Measurements from ENCODE around the gene SIGLEC7.

The SIGLEC7 gene

DNA sequence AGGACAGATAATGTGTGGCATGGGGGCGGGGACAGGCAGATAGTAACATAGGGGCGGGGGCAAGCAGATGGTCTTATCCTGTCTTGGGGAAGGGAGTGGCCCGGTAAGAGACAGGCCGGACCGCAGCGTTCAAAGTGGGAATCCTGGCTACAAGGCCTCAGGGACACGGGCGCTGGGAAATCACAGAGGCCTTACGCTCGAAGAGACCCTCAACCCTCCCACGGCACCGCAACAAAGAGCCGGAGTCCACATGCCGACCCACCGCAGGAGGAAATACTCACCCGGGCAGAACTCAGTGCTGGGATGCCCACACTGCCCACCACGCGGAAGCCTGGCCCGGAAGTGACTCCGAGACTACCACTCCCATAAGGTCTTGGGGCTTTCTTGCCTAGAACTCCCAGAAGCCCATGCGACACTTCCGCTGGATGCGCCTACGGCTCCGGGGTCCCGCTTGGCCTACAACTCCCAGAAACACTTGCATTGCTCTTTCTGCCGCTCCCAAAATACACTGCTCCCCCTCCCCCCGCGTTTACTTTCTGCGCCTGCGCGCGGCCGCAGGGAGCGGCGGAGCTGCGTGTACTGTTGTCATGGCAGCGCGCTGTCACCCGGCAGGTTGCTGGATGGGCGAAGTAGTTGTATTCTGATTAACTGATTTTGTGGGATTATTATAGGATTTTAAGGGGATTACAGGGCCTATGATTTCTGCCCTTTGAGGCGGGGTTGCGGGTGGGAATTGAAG lies 33.9 kb upstream of the SIGLEC7 start, which contains the start of gene CTU1:
Gene CTU1 (minus strand): TSS at position 344 of the 739 bp plus-strand sequence. CDS start 3,840 bp downstream, outside the sequence.
- Histone ChIP-seq H3K27ac (peak within 1 kb of the TSS; percentile 58 to 94 (median 88)), H3K4me2 (peak within 1 kb of the TSS; percentile 89 to 100 (median 96)), H3K27me3 (peaks cover 0 to 3% (median 0%) of the 10 kb centered on the region in 11 experiments; a peak in 3 of 22 replicates), H3K9ac (peak within 1 kb of the TSS; percentile 81 to 94 (median 89)), H4K20me1 (peaks cover 0 to 28% (median 10%) of the 10 kb centered on the region in 11 experiments; a peak in 10 of 22 replicates), H3K4me1 (peaks cover 17 to 88% (median 41%) of the 10 kb centered on the region in 10 experiments), H3K4me3 (peak within 1 kb of the TSS; percentile 67 to 85 (median 78)), H3K36me3 (peaks cover 20 to 31% (median 24%) of the 10 kb centered on the region in 11 experiments), H3K9me3 (replicated peaks in 1 of 11) (no peaks in the 10 kb centered on the region)
- no peak for TF ChIP-seq Cebpa-rat (IDR thresholded peaks at IDR 0.05)

- H3K27ac ChIP-seq, result peak overlapping the region in 10 of 11 experiments; percentile 21 to 91 (median 54); a peak in 14 of 22 replicates
- H3K9ac ChIP-seq, result peak overlapping the region; percentile 53 to 94 (median 86); a peak in 20 of 22 replicates
- peaks cover 15 to 25% (median 18%) of the 10 kb centered on the region in 11 experiments for H3K36me3 ChIP-seq
- peaks cover 0 to 25% (median 8%) of the 10 kb centered on the region in 11 experiments; a peak in 10 of 22 replicates for H4K20me1 ChIP-seq
- H3K4me1 ChIP-seq, result peaks cover 17 to 90% (median 46%) of the 10 kb centered on the region in 10 experiments
- H3K9me3 ChIP-seq (replicated peaks in 1 of 11), result no peaks in the 10 kb centered on the region
- H3K27me3 ChIP-seq, result peaks cover 0 to 3% (median 0%) of the 10 kb centered on the region in 11 experiments; a peak in 3 of 22 replicates
- TF ChIP-seq Cebpa-rat (IDR thresholded peaks at IDR 0.05), result no peak
- H3K4me3 ChIP-seq, result peak overlapping the region; percentile 67 to 85 (median 78)
- peak overlapping the region; percentile 75 to 99 (median 90) for H3K4me2 ChIP-seq
Observed at GRCh38 chr19:51108805-51109146, 33.3 kb upstream of the SIGLEC7 start.

DNA sequence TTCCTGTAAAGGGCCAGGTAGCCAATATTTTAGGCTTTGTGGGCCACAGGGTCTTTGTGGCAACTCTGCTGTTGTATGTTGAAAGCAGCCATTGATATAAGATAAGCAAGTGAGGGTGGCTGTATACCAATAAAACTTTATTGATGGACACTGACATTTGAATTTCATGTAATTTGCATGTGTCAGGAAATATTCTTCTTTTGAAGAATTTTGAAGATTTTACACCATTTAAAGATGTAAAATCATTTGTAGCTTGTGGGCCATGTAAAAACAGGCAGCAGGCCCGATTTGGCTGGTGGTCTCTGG lies 31.5 kb upstream of the SIGLEC7 start:
- Histone ChIP-seq H3K9me3 (replicated peaks in 1 of 11) (no peaks in the 10 kb centered on the region), H3K27me3 (peaks cover 0 to 3% (median 0%) of the 10 kb centered on the region in 11 experiments; a peak in 3 of 22 replicates), H3K9ac (no peak overlapping the region), H3K4me1 (peaks cover 17 to 92% (median 60%) of the 10 kb centered on the region in 10 experiments), H4K20me1 (peaks cover 0 to 7% (median 0%) of the 10 kb centered on the region in 11 experiments; a peak in 3 of 22 replicates), H3K4me2 (peak overlapping the region in 3 of 11 experiments; percentile 86 to 98 (median 86); a peak in 5 of 22 replicates), H3K4me3 (no peak overlapping the region), H3K27ac (no peak overlapping the region), H3K36me3 (peaks cover 0 to 7% (median 3%) of the 10 kb centered on the region in 11 experiments; a peak in 10 of 22 replicates)
- no peak for TF ChIP-seq Cebpa-rat (IDR thresholded peaks at IDR 0.05)

DNA sequence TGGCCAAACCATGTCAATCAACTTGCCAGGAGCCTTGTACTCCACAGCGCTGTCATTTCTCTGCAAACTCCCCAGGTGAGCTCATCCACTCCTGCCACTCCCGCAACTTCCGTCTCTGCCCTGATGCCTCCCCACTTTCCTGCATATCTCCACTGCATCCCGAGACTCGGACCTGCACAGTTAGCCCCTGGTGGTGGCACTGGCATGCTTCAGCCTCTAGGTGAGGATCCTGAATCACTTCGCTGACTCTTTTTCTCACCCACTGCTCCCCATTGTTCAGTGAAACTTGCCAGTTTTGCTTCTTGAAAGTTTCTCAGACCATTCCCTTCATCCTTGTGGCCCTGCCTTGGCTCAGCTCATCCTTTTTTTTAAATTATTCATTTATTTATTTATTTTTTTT lies 30.5 kb upstream of the SIGLEC7 start:
- Histone ChIP-seq H3K4me3 (no peak overlapping the region), H3K27me3 (peaks cover 0 to 3% (median 0%) of the 10 kb centered on the region in 11 experiments; a peak in 3 of 22 replicates), H3K9me3 (replicated peaks in 1 of 11) (no peaks in the 10 kb centered on the region), H4K20me1 (no peaks in the 10 kb centered on the region; a peak in 1 of 22 replicates), H3K9ac (no peak overlapping the region), H3K4me1 (peaks cover 17 to 92% (median 58%) of the 10 kb centered on the region in 10 experiments), H3K4me2 (peak overlapping the region in 5 of 11 experiments; percentile 70 to 98 (median 86); a peak in 8 of 22 replicates), H3K27ac (peak overlapping the region in 3 of 11 experiments; percentile 57 to 81 (median 81); a peak in 3 of 22 replicates), H3K36me3 (no peaks in the 10 kb centered on the region)
- no peak for TF ChIP-seq Cebpa-rat (IDR thresholded peaks at IDR 0.05)

GRCh38 chr19:51114087-51114729 lies 27.9 kb upstream of the SIGLEC7 start:
- no peak overlapping the region for H3K4me3 ChIP-seq
- no peaks in the 10 kb centered on the region for H3K9me3 ChIP-seq (replicated peaks in 1 of 11)
- H3K4me2 ChIP-seq, result peak overlapping the region in 8 of 11 experiments; percentile 2 to 100 (median 78); a peak in 14 of 22 replicates
- peak overlapping the region in 5 of 11 experiments; percentile 15 to 63 (median 50); a peak in 9 of 22 replicates for H3K9ac ChIP-seq
- H3K27me3 ChIP-seq, result no peaks in the 10 kb centered on the region; a peak in 1 of 22 replicates
- H3K27ac ChIP-seq, result peak overlapping the region in 8 of 11 experiments; percentile 4 to 81 (median 61); a peak in 12 of 22 replicates
- H3K36me3 ChIP-seq, result no peaks in the 10 kb centered on the region
- TF ChIP-seq Cebpa-rat (IDR thresholded peaks at IDR 0.05), result no peak
- peaks cover 0 to 100% (median 47%) of the 10 kb centered on the region in 10 experiments; a peak in 18 of 20 replicates for H3K4me1 ChIP-seq
- no peaks in the 10 kb centered on the region for H4K20me1 ChIP-seq

DNA sequence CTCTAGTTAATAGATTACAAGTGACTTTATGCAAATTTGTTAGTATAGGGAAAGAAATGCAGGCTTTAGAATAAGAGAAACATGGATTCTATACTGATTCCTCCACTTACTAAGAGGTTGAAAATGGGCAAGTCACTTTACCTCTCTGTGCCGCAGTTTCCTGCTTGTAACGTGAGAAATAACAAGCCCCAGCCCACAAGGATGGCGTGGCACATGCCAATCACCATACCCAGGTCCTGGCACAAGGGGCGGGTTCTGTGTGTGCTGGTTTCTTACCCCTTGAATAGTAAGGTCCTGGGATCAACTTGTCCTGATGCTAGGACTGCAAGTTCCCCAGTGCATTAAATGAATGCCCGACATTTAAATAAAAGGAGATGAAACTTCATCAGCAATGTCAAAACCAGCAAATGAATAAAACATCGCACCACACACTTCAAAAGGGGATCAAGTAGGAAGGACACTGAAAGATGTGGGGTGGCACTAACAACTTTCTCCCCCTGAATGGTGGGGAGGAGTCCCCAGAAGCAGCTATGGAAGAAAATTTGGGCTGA lies 25.3 kb upstream of the SIGLEC7 start:
- no peak for TF ChIP-seq Cebpa-rat (IDR thresholded peaks at IDR 0.05)
- Histone ChIP-seq H3K9ac (no peak overlapping the region; a peak in 1 of 22 replicates), H3K4me2 (peak overlapping the region in 4 of 11 experiments; percentile 19 to 100 (median 92); a peak in 6 of 22 replicates), H3K36me3 (no peaks in the 10 kb centered on the region), H3K4me1 (peaks cover 10 to 100% (median 66%) of the 10 kb centered on the region in 10 experiments), H3K4me3 (no peak overlapping the region), H4K20me1 (no peaks in the 10 kb centered on the region), H3K27me3 (no peaks in the 10 kb centered on the region), H3K27ac (peak overlapping the region in 2 of 11 experiments; percentile 19 to 81; a peak in 1 of 22 replicates), H3K9me3 (replicated peaks in 1 of 11) (no peaks in the 10 kb centered on the region)

- H3K36me3 ChIP-seq, result no peaks in the 10 kb centered on the region
Observed at GRCh38 chr19:51119101-51119500, 23.0 kb upstream of the SIGLEC7 start.

DNA sequence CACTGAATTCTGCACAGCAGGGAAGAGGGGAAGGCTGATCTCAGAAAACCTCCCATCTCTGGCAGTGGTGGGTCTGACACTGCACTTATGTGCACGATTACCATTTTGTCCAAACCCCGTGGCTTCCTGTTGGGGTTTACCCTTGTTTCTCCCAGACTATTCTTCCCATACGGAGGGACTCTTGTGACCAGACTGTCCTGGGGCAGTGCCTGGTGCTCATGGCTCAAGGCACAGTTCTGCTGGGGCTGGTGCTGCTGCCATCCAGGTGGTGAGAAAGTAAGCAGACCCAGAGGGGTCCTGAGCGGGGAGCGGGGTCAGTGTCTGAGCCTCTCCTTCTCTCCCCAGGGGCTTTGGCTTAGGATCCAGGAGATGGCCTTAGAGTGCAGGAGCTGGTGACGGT lies 22.5 kb upstream of the SIGLEC7 start:
- TF ChIP-seq Cebpa-rat (IDR thresholded peaks at IDR 0.05), result no peak
- Histone ChIP-seq H3K9me3 (replicated peaks in 1 of 11) (no peaks in the 10 kb centered on the region), H3K27ac (peak overlapping the region in 10 of 11 experiments; percentile 30 to 98 (median 94); a peak in 18 of 22 replicates), H3K4me2 (peak overlapping the region in 8 of 11 experiments; percentile 0 to 100 (median 96); a peak in 13 of 22 replicates), H4K20me1 (no peaks in the 10 kb centered on the region), H3K4me1 (peaks cover 38 to 100% (median 68%) of the 10 kb centered on the region in 10 experiments), H3K36me3 (no peaks in the 10 kb centered on the region), H3K4me3 (peak overlapping the region in 3 of 10 experiments; percentile 2 to 11 (median 4); a peak in 4 of 20 replicates), H3K27me3 (no peaks in the 10 kb centered on the region), H3K9ac (peak overlapping the region in 5 of 11 experiments; percentile 8 to 71 (median 62); a peak in 11 of 22 replicates)

More at GRCh38 chr19:51119101-51119500, 23.0 kb upstream of the SIGLEC7 start:
- Histone ChIP-seq H3K9ac (peak overlapping the region in 5 of 11 experiments; percentile 8 to 71 (median 62); a peak in 6 of 22 replicates), H3K9me3 (replicated peaks in 1 of 11) (no peaks in the 10 kb centered on the region), H3K27me3 (no peaks in the 10 kb centered on the region), H3K4me2 (peak overlapping the region in 9 of 11 experiments; percentile 0 to 100 (median 94); a peak in 13 of 22 replicates), H3K27ac (peak overlapping the region in 9 of 11 experiments; percentile 87 to 98 (median 95); a peak in 15 of 22 replicates), H3K4me1 (peaks cover 33 to 100% (median 68%) of the 10 kb centered on the region in 10 experiments), H3K4me3 (peak overlapping the region in 2 of 10 experiments; percentile 2 to 22; a peak in 2 of 20 replicates), H4K20me1 (no peaks in the 10 kb centered on the region)
- no peak for TF ChIP-seq Cebpa-rat (IDR thresholded peaks at IDR 0.05)
